Urothelium cell line (cell line): ENCODE results near the gene B9D1.

Source experiments
- DNase-seq: peaks from one replicate; pipeline ENCODE4 v3.0.0; 2011; ENCODE audit warnings: low spot score, mixed read lengths
- FAIRE-seq: peaks from 2 replicates; lab custom pipeline; 2011; peaks lifted over from hg19 to GRCh38; lab: Jason Lieb, UNC

Gene B9D1

DNA sequence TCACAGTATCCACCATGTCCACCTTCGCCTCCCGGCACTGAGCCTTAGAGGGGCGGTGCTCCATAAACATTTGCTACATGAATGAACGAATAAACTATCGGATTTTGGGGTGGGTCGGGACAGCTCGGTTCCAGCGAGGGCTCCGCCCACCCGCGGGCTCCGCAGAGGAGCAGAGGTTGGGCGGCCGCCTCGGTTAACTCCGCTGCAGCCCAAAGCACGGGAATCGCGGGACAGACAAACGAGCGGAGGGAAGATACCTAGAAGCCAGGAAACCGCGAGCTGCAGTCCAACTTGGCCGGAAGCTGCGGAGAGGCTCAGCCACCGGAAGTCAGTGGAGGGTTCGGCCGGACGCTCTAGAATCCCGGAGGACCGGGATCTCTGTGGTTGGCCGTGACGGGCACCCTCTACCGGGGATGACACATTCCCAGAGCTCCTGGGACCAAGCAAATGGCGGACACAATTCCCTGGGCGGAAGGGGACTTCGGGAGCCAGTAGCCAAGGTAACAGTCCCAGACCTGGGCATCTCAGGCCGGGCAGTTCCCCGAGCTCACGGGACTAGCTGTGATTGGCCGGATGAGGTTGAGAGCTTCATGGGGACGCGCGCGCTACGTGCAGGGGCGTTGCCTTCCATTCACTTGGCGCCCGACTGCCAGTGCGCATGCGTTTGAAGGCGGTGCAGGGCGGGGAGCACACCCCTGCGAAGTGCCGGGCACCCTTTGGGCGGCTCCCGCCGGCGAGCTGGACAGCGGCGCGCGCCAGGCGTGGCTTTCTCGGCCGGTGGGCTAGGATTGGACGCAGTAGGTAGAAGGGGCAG is 15.3 kb upstream of the B9D1 start:
- FAIRE-seq (peak; percentile 94), DNase-seq (peak; percentile 99)

DNA sequence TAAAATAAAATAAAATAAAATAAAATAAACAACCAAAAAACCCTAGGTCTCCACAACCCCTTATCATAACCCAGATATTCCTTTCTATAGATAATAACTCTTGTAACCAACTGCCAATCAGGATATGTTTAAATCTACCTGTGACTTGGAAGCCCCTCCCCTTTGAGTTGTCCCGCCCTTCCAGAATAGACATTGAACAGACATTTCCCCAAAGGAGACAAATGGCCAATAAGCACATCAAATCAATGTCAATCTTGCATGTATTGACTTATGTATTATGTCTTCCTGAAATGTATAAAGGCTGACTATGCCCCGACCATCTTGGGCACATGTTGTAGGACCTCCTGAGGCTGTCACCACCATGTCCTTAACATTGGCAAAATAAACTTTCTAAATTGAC is 14.3 kb upstream of the B9D1 start:
- DNase-seq (no peak), FAIRE-seq (no peak)

DNA sequence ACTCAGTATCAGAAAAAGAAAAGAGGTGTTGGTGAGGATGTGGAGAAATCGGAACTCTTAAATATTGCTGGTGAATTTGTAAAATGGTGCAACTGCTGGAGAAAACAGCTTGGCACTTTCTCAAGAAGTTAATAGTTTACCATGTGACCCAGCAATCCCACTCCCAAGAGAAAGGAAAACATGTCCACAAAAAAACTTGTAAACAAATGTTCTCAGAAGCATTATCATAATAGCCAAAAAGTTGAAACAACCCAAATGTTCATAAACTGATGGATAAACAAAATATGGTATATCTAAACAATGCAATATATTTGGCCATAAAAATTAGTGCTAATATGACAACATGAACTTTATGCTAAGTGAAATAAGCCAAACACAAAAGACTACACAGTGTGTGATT is 13.2 kb upstream of the B9D1 start:
- FAIRE-seq (no peak), DNase-seq (no peak)

DNA sequence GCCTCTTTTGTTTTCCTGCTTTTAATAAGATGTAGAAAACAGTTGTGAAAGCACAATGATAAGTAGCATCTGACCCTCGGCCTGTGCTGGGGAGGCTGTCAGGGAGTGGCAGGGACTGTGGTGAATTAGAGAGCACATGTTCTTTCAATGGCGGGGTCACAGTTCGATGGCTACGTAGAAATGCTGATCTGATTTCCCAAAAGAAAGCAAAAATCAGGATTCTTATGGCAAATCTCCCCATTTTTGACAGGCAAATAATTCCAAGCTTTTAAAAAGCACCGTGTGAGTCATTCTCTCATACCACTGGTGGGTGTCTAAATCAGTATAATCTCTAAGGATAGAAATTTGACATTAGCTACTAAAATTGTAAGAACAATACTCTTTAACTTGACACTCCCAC is 11.6 kb upstream of the B9D1 start:
- FAIRE-seq (no peak), DNase-seq (no peak)

DNA sequence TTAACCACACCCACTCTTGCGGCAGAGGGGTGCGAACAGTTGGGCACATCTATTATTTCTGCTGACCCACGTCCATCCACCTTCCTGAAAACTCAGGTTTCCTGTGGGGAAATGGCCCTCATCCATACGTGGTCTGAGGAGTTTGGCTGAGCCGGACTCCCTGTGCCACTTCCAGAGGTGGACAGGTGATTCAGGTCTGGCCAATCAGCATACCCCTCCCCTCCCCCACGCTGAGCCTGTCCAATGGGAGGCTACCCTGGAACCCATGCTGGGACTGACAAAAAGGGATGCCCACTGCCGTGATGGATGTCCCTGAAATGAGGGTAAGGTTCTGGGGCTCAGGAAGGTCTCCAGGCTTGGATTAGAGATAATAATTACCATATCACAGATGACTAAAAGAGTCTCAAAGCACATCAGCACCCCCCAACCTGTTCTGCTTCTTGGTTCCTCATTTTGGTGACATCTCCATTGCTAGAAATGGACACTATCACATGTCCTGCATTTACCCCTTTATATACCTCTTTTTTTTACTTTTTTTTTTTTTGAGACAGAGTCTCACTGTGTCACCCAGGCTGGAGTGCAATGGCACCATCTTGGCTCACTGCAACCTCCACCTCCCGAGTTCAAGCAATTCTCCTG is 10.5 kb upstream of the B9D1 start:
- DNase-seq (no peak), FAIRE-seq (no peak)

DNA sequence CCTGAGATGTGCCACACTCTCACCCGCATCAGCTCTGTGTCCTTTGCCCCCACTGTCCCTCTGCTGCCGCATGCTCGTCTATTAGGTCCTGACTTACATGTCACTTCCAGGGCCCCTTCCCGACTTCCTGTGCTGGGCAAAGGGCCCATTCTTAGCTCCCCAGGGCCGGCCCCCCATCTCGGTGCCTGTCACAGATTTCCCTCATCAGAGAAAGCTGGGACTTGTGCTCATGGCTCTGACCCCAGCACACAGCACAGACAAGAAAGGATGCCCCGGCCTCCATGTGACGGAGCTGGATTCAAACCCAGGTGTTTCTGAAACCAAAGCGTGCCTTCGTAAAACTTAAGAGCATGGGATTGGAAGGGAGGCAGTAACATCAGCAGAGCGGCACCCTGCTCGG is 9.9 kb upstream of the B9D1 start:
- DNase-seq (no peak), FAIRE-seq (no peak)

DNA sequence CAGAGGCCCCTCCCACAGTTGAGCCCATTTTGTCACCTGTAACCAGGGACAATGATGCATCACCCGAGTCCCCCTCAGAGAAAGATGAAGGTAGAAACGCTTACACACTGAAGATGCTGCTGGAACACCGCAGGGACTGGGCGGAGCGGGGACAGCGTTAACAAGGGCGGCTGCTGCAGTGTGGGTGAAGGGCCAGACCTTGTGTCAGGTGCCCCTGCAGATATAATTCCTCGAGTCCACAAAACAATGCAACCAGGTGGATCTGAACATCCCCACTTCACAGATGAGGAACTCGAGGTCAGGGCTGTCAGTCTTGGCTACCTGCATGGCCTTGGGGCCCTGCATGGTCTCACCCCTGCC is 9.5 kb upstream of the B9D1 start:
- DNase-seq (no peak), FAIRE-seq (no peak)

DNA sequence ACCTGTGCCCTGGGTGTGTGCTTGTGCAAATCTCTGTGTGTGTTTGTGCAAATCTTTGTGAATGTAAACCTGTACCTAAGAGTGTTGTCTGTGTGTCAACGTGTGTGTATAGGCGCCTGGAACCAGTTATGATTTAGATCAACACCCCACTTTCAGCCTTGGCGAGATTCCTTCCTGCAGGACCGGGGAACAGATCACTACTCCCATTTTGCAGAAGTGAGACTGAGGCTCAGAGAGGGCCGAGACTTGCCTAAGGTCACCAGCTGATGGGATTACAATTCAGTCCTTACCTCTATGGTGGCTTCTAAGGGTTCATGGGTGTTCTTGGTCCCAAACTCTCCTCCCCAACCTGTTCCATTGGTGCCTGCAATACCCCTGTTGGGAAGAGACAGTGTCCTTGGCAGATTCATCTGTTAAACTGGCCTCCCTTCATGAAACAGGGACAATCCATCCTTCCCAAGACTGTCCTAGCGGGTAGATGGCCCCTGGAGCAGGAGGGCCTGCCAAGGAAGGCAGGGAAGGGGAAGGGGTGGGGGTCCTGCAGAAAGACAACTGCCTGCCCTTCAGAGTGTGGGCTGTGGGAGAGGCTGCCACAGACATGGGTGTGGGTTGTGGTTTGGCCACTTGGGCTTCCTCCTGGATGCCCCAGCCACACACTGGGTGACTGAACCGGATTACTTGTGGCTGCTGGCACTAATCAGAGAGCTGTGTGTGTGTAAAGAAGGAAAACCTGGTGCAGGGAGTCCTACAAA is 8.9 kb upstream of the B9D1 start:
- DNase-seq, result no peak
- no peak for FAIRE-seq

DNA sequence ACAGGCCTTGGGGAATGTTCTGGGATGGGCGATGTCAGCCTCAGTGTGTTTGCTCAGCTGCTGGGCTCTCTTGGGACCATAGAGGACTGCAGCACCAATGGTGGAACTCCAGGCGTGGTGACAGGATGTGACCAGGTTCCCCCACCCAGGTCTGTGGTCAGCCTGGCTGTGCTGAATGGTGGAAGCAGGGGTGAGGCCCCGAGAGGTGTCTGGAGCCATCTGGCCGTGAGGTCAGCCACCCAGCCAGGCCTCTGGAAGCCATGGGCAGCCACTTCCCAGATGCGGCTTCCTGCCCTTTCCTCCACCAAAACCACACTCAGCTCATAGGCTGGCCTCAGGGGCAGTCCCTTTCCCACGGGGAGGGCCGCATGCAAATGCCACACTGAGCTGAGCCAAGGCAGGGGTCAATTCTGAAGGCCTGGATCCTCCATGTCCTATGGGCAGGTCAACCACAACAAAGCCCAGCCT is 8.0 kb upstream of the B9D1 start:
- DNase-seq (no peak), FAIRE-seq (no peak)

DNA sequence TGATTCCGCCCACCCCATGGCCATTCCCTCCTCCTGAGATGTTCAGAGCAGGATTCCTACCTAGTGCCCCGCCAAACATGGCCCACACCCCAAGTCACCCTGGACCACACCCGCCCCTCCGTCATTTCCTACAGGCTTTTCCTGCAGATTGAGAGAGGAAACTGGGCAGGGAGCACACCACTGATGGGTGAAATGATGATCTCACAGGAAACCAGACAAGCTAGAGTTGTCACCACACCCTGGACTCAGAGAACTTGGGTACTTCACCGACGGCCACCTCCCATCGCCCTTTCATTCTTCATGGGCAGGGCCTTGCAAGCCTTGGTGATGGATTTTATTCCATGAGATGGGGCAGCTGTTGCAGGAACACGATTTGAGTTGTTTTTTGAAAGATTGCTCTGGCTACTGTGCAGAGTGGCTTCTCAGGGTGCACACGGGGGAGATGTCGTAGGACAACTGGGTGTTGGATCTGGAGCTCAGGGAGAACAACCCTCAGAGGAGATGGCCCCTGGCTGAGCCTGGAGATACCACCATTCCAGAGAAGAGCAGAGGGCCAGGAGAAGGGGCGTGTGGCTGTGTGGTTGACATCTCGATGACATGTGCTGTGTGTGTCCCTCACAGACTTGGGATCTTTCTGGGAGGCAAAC is 7.4 kb upstream of the B9D1 start:
- DNase-seq, result no peak
- no peak for FAIRE-seq

DNA sequence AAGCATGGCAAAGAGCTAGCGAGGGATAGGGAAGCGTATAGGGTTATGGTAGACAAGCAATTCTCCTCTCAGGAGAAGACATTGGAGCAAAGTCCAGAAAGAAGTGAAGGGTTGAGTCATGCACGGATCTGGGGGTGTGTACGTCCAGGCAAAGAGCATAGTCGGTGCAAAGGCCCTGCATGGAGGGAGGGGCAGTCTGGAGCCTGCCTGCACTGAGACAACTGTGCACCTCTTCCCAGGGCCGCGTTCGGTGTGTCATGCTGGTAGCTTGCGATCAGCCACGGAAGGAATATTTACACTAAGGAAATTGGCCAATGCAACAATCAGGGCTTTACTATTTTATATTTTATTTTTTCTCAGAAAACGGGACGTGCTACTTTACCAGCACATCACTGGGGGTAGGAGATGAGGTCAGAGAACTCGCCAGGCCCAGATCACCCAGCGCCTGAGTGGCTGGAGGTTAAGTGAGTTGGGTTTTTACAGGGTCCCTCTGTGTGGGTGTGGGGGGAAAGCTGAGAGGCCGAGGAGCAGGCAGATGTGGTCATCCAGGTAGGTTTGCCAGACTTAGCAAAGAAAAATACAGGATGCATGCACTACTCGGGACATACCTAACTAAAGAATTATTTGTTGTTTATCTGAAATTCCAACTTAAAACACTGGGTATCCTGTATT is 6.7 kb upstream of the B9D1 start:
- FAIRE-seq, result no peak
- DNase-seq, result no peak

DNA sequence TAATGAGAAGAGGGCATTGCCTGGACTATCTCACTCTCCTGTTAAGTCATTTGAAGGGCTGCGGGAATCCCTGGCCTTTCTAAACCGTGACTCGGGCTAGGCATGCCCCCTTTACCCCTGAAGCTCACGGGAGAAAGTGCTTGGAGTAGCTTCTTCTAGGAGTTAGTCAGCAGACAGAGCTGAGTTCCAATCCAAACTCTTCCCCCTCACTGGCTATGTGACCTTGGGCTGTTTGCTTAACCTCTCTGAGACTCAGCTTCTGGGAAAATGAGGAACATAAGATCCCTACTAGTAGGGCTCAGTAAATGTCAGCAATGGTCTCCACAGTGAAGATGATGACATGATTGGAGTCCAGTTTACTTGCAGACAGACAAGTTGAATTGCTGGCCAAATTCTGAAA is 5.7 kb upstream of the B9D1 start:
- FAIRE-seq (no peak), DNase-seq (no peak)

DNA sequence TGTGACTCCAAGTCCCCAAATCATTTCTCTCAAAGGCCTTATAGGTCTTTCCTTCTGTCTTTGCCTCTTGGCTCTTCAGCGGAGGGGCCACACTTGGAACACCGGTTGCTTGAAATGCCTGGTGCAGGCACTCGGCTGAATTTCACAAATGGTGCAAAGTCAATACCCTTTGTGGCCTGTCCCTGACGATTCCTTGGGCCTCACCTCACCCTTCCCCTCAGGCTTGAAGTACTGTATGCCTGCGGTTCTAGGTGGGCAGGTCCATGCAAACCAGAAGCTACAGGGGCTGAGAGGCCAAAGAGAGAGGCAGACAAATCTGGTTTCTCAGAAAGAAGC is 4.1 kb upstream of the B9D1 start:
- FAIRE-seq, result no peak

DNA sequence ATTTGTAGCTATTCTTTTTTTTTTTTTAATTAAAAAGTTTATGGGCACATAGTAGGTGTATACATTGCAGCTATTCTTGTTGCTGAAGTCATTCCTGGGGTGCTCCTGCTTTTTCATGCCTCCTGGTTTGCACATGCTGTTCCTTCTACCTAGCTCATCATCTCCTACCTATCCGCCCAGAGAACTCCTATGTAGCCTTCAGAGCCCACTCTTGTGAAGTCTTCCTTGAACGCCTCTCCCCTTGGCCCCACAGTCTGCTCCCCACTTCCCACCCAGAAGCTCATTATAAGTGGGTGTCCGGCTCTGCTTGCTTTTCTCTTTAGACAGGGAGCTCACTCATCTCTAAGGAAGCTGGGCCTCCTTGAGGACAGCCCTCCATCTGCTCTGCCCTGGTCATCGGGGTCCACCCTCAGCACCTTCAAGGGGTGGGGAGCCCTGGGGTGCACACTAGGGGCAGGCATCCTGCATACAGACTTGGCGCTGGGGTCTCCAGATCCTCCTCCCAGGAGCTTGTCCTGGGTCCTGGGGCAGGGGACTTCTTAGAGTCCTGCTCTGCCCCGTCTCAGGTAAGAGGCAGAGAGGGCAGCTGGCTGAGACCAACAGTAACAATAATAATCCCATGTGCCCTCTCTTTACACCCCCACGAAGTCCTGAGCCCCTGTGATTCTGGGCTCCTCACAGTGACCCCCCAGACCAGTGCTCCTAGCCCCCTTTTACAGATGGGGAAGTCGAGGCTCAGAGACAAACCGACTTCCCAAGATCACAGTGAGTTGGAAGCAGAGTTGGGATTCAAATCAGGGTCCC is 3.5 kb upstream of the B9D1 start:
- no peak for DNase-seq
- FAIRE-seq, result no peak

More for the DNA sequence above, 4.1 kb upstream of the B9D1 start:
- no peak for DNase-seq

DNA sequence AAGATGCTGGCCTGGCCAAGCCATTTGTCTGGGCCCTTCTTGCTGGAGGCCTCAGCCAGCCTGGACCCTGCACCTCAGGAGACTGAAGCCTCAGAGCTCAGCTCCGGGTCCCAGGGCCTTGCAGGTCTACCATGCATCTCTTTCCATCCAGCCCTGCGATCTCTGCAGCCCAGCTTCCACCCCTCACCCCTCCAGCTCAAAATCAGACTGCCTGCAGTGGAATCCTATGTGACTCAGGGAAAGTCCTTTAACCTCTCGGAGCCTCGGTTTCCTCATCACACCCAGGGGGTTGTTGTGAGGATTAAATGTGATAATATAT is 2.9 kb upstream of the B9D1 start:
- FAIRE-seq (no peak), DNase-seq (no peak)

DNA sequence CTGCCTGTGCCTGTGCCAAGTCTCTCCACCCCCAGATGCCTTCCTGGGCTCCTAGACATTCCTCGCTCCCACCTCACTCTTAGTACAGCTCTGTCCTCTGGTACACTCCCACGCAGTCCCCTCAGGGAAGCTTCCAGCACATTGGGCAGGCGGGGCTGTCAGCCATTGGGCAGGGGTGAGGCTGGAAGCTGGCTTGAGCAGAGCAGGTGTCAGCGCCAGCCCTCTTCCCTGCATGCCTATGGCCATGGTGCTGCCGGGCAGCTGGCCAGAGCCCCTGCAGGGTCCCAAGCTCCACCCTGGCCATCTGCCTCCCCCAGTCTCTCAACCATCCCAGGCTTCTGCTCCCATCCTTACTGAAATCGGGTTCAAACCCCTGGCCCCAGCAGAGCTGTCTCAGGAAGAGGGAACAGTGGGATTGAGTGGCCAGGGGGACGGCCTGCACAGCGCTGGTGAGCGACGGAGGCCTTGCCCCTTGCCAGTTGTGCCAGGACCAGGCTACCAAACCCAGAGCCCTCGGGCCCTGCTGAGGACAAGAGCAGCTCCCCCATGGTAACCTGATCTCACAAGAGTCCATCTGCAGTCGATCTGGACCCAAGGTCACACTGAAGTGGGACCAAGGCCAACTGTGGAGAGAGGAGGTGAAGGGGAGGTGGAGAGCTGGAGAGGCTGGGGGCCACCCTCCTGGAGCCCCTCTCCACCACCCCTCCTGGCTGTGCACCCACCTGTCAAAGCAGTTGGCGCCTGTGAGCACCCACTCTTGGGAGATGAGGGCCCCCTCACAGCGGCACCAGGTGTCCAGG is 2.4 kb upstream of the B9D1 start:
- DNase-seq, result no peak
- peak; percentile 27 for FAIRE-seq

DNA sequence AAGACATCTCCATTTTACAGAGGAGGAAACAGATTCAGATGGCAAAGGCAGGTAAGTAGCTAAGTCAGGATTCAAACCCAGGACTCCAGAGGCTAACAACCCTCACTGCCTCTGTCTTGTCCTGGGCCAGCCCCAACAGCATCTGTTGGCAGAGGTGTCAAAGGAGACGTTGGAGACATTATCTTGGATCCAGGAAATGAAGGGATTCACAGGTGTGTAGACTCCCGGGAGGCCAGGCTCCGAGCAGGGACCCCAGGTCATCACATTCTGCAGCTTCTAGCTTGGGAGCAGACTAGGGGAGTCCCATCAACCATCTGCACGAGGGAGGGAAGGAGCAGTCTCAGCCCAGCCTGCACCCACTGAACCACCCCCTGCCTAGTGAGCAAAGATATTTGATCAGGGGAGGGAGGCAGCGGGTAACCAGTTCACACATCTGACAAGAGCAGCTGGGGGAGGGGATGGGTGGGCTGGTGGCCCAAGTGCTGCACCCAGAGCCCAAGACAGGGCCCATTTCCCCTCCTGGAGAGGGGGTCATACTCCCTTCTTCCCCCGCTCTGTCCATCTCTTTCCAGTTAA is 1.0 kb upstream of the B9D1 start:
- FAIRE-seq (no peak), DNase-seq (no peak)

DNA sequence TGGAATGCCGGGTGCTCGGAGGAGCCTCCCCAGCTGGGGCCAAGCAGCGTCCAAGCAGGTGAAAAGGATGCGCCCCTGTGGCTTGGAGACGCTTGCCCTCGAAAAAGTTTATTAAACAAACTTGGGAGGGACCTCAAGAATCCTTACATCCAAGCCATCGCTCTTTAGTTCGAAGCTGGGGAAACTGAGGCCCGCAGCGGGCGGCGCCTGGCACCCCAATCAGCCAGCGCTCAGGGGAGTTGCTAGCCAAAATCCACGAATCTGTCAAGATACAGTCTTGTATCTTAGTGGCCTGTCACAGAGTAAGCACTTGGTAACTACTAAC is 553 bp upstream of the B9D1 start:
- DNase-seq, result no peak
- no peak for FAIRE-seq

DNA sequence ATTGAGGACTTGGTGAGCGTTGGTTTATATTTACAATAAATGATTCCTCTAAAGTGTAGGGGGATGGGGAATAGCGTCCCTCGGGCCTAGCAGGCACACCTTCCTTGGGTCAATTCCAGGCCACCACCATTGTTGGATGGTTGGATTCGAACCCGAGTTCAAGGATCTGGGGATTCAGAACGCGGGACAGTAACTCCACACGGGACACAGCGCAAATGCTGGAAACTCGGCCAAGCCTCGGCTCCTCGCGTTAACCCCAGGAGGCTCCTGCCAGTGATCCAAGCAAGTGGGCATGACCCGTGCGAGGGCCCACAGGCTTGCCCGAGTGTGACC is 613 bp downstream of the B9D1 start:
- no peak for FAIRE-seq
- no peak for DNase-seq

DNA sequence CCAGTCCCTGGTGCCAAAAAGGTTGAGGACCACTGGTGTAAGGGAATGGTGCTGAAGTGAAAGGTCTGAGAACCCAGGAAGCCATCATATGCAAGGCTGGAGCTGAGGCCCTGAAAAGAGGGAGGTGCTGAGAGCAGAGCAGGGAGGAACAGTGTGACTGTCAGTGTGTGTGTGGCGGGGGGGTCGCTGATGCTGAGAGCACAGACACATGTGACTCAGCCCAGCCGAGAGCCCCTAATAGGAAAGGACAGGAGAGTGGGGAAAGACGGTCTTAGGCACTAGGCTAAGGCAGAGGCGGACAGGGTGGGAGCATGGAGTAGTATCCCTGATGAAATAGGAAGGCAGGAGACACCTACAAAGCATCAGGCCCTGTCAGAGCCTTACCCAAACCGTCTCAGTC is 1.2 kb downstream of the B9D1 start:
- FAIRE-seq (no peak), DNase-seq (no peak)
